GM23338 (cell line): Measurements from ENCODE around the gene HOXA10.

ENCODE experiments used
- CREB1 ChIP-seq: fragments of 250-450 bp; sonication (Bioruptor Pico); IDR thresholded peaks from 2 replicates; pipeline ENCODE4 v1.5.0; 2020; ENCODE audit warnings: low read depth, mild to moderate bottlenecking, moderate library complexity
- EZH2 ChIP-seq: fragments of 200-600 bp; sonication (generic); IDR thresholded peaks from one replicate; pipeline ENCODE4 v1.8.0; 2017; ENCODE audit warnings: antibody characterized with exemption, mild to moderate bottlenecking, low read depth; ENCODE audit not compliant: unreplicated experiment
- EZH2phosphoT487 ChIP-seq: fragments of 200-600 bp; sonication (generic); IDR thresholded peaks from one replicate; pipeline ENCODE4 v1.8.1; 2018; ENCODE audit warnings: antibody characterized with exemption; ENCODE audit not compliant: unreplicated experiment
- JUNB ChIP-seq: IDR thresholded peaks from one replicate; pipeline ENCODE4 v1.6.1; 2016; ENCODE audit warnings: antibody characterized with exemption; ENCODE audit not compliant: unreplicated experiment
- NANOG ChIP-seq: IDR thresholded peaks from 2 replicates; pipeline ENCODE4 v1.6.1; 2016; ENCODE audit warnings: antibody characterized with exemption, borderline replicate concordance
- POLR2AphosphoS5 ChIP-seq: IDR thresholded peaks from 2 replicates; pipeline ENCODE4 v1.6.1; 2016; ENCODE audit warnings: antibody characterized with exemption, low read depth
- REST ChIP-seq: IDR thresholded peaks from one replicate; pipeline ENCODE4 v1.6.1; 2018; ENCODE audit warnings: antibody characterized with exemption; ENCODE audit not compliant: unreplicated experiment
- ZNF114 ChIP-seq: fragments of 250-450 bp; sonication (Bioruptor Pico); IDR thresholded peaks from 2 replicates; pipeline ENCODE4 v1.5.0; 2020; ENCODE audit warnings: mild to moderate bottlenecking, moderate library complexity
- TF ChIP-seq, protein P1 (sequence below), 2 experiments: fragments of 200-600 bp in 1 of 2; sonication (generic) in 1 of 2; conservative IDR thresholded peaks; 2 replicates each; pipeline versions ENCODE4 v1.5.1 to v1.6.1; 2016 to 2017; ENCODE audit warnings: antibody characterized with exemption in 2 of 2, low read depth in 2 of 2, mild to moderate bottlenecking in 2 of 2, moderate library complexity in 1 of 2

DNA sequence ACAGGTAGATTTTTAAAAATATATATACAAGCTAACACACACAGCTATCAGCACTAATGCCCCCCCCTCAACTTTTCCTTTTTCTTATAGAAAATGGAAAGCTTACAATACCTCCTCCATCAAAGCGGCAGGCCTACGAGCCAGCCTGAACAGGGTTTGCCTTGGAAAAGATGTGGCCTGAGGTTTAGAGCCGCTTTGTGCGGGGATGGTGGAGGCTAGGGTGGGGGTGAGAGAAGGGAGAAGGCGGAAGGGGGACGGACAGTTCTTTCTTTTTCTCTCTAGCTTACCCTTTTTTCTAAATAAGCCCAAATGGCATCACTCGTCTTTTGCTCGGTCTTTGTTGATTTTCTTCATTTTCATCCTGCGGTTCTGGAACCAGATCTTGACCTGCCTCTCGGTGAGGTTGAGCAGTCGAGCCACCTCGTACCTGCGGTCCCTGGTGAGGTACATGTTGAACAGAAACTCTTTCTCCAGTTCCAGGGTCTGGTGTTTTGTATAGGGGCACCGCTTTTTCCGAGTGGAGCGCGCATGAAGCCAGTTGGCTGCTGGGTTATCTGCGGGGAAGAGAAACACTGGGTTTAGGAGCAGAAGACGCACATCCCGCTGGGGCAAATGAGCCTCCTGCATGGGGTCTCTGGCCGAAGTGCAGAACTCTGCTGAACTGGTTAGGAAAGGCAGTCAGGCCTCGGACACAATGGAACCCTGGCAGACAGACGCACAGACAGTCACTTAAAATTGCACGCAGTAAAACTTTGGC lies 10.7 kb downstream of the HOXA10 start:
- TF ChIP-seq EZH2phosphoT487 (peak; percentile 55), REST (no peak), EZH2 (peak; percentile 87), JUNB (no peak), ZNF114 (CRISPR knock-in tag) (no peak), NANOG (no peak), POLR2AphosphoS5 (no peak), CREB1 (CRISPR knock-in tag) (no peak)
- TF ChIP-seq, protein P1, sequence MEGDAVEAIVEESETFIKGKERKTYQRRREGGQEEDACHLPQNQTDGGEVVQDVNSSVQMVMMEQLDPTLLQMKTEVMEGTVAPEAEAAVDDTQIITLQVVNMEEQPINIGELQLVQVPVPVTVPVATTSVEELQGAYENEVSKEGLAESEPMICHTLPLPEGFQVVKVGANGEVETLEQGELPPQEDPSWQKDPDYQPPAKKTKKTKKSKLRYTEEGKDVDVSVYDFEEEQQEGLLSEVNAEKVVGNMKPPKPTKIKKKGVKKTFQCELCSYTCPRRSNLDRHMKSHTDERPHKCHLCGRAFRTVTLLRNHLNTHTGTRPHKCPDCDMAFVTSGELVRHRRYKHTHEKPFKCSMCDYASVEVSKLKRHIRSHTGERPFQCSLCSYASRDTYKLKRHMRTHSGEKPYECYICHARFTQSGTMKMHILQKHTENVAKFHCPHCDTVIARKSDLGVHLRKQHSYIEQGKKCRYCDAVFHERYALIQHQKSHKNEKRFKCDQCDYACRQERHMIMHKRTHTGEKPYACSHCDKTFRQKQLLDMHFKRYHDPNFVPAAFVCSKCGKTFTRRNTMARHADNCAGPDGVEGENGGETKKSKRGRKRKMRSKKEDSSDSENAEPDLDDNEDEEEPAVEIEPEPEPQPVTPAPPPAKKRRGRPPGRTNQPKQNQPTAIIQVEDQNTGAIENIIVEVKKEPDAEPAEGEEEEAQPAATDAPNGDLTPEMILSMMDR (conservative IDR thresholded peaks at IDR 0.05; ENCODE audit: low read depth in 2 of 2), result no peak
